HG03025 (cell line): Measurements from ENCODE around the gene MLXIPL.
"Not testable (repeated sequence)": the region's sequence is repeated elsewhere in the genome, so short reads cannot be mapped to it uniquely, and the experiment has no call there.

Source experiments
- ATAC-seq: cut with Tn5 transposase; IDR thresholded peaks from one replicate; pipeline ENCODE4 v1.9.1; 2021; ENCODE audit warnings: mild to moderate bottlenecking, moderate library complexity; ENCODE audit not compliant: unreplicated experiment, low FRiP score

Gene MLXIPL

DNA sequence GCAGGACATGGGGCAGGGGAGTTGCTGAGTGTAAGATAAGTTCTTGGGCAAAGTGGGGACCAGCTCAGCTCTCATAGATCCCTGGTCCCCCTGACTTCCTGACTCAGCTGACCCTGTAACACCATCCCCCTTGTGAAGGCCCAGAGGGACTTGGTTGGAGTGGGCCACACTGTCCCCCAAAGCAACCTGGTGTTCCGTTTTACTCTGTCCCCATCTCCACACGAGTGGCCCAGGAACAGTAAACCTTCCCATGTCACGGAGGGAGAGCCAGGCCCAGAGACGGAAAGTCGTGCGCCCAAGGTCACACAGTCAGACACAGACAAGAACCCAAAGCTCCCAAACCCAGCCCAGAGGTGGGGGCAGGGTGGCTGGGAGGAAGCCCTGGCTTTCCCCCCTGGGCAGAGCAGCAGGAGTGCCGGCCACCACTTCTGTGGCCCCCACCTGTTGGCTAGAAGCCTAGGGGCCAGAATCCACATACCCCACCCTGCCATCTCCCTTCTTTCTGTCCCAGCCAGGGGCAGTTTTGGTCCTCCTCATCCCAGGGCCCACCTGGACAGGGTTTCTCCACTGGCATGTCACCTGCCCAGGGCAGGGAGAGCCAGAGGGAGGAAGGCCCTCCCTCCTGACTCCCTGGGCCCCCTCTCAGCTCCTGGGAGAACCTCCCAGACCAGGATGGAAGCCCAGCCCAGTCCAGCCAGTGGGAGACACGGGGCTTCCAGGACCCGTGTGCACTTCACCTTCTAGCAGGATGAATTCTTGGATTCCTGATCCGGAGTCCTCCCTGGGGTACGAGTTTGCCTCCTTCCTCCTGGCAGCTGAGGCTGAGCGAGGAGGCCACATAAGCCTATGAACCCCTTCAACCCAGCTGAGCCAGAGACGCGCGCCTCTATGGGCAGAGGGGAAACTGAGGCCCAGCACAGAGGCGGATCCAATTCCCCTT, 22.7 kb upstream of the MLXIPL start:
- ATAC-seq, result no peak

DNA sequence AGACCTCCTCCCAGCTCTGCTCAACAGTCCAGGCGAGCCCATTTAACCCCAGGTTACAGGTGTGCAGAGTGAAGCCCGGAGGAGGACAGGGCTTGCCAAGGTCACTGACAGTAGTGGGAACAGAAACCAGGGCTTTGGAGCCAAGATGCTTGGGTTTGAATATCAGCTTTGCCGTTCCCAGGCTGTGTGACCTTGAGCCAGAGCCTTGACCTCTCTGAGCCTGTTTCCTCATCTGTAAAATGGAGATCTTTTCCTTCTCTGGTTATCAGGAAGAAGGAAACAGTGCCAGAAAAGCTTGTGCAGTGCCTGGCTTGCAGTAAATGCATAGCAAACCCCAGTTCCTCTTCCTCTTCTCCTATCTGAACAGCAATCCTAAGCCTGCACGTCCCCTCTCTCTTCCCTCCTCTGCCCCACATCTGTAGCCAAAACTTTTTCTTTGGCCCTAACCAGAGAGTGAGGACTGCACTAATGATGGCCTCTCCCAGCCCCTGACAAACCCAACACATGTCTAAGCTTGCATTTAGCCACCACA, 21.4 kb upstream of the MLXIPL start:
- ATAC-seq, result no peak

DNA sequence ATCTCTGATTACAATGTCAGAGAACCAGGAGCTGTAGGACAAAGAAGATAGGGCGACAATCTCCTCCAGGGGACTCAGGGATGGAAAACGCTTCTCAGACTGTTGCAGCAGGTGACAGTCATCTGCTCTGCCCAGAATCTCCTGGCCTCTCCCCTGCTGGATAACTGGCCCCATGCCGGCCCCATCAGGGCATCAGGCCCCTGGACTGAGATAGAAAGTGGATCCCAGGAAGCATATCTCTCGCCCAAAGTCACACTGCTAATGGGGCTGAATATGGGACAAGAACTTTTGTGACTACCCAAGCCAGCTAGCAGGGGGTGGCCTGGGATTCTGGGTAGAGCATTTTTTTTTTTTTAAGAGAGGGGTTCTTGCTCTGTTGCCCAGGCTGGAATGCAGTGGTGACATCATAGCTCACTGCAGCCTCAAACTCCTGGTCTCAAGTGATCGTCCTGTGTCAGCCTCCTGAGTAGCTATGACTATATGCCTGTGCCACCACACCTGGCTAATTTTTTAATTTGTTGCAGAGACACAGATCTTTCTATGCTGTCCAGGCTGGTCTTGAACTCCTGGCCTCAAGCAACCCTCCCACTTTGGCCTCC, 20.5 kb upstream of the MLXIPL start:
- ATAC-seq, result no peak

DNA sequence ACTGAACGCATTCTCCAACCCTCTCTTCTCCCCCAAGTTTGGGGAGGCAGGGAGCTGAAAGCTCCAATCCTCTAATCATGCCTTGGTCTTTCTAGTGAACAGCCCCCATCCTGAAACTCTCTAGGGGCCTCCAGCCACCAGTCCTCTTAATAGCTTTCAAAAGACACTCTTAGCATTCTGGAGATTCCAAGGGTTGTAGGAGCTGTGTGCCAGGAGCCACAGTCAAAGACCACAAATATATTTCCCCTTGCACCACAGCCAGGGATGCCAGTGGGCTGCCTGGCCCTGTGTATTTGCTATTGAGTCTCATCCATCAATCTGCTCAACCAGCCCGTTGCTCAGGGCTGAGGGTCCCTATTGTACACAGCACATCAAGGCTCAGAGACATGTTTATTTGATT, 18.5 kb upstream of the MLXIPL start:
- ATAC-seq, result no peak

DNA sequence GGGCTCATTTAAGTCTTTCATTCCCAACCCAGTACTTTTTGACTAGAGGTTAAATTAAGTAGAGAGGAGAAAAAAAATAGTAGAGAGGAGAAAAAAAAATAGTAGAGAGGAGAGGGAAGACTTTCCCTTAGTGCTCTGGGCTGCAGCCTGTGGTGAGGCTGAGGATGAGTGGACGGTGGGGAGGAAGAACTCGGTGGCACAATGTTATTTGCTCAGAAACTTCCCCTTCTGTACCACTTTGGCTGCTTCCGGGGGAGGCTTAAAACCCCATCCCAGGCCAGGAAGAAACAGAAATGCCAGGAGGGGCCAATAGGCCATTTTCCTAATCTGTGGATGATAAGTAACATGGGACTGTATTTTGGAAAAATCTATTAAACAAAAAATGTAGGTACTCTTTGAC, 14.6 kb upstream of the MLXIPL start:
- ATAC-seq, result no peak

DNA sequence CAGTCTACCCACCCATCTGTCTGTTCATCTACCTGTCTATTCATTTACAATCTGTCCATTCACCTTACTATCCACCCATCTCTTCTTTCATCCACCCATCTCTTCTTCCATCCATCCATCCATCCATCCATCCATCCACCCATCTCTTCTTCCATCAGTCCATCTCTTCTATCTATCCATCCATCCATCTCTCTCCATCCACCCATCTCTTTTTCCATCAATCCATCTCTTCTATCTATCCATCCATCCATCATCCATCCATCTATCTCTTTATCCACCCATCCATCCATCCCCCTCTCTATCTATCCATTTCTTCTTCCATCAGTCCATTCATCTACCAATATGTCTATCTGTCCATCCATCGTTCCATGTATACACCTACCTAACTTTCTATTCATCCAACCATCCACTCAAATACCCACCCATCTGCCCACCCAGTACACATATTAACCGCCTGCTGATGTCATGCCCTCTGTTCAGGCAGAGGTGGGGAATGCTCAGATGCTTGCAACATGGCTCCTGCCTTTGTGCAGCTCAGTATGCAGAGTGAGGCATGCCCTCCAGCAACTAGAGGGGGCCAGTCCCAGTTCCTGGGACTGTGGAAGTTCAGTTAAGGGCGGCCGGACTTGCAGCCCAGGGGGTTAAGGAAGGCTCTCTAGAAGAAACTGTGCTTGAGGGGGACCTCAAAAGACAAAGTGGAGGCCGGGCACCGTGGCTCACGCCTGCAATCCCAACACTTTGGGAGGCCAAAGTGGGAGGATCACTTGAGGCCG, 11.3 kb upstream of the MLXIPL start:
- ATAC-seq, result no peak

DNA sequence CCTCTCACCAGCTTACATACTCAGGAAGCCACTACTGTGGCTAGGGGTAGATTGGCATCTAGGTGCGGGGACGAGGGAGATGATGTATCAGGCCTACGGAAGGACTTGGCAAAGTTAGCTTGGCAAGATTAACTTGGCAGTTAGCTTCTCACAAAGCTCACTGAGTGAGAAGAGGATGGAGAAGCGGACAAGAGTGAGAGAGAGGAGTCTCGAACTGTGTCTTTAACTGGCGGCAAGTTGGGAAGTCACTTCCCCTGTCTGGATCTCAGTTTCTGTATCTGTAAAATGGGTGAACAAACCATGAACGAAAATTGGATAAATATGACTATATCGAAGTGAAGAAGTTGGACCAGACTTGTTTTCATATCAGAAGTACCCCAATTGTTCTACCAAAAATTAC, 9.5 kb upstream of the MLXIPL start:
- no peak for ATAC-seq

DNA sequence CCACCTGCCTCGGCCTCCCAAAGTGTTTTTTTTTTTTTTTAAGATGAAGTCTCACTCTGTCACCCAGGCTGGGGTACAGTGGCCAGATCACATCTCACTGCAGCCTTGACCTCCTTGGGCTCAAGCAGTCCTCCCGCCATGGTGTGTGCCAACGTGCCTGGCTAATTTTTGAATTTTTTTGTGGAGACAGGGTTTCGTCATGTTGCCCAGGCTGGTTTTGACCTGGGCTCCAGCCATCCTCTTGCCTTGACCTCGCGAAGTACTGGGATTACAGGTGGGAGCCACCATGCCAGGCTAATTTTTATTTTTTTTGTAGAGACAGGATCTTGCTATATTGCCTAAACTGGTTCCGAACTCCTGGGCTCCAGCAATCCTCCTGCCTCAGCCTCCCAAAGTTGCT, 9.0 kb upstream of the MLXIPL start:
- no peak for ATAC-seq

DNA sequence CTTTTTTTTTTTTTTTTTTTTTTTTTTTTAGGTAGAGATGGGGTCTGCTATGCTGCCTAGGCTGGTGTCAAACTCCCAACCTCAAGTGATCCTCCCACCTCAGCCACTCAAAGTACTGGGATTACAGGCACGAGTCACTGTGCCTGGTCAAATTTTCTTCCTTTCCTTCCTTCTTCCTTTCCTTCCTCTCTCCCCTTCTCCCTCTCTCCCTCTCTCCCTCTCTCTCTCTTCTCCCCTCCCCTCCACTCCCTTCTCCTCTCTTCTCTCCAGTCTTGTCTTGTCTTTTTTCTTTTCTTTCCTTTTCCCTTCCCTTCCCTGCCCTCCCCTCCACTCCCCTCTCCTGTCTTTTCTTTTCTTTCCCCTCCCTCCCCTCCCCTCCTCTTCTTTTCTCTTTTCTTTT, 7.2 kb upstream of the MLXIPL start:
- no peak for ATAC-seq

DNA sequence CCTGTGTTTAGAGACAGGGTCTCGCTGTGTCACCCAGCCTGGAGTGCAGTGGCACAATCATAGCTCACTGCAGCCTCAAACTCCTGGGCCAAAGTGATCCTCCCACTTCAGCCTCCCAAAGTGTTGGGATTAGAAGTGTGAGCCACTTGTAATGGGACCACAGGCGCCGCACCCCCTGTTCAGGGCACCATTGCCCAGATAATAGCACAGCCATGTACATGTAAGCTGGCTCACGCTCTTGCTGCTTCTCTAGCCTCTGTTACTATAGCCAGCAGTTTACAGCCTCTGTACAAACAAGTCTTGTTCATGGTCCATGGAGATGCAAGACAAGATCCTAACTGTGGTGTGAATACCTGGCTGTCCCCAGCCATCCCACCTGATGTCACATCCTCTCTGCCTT, 4.2 kb upstream of the MLXIPL start:
- ATAC-seq, result no peak

DNA sequence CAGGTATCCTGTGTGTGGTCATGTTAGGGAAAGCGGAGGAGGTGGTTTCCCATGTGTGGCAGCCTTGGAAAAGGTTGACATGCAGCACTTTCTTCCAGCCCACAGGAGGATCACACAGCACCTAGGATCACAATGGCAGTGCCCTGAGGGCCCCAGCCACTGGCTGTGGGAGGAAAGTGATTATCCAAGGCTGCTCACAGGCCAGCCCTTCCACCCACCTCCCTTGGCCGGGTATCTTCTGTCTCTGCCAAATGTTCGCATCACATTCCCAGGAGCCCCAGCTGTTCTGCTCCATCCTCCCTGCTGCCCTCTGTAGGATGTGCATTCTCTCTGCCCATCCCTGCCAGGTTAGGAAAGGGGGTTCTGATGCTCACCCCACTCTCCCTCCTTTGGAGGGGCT, 2.5 kb upstream of the MLXIPL start:
- ATAC-seq, result no peak

DNA sequence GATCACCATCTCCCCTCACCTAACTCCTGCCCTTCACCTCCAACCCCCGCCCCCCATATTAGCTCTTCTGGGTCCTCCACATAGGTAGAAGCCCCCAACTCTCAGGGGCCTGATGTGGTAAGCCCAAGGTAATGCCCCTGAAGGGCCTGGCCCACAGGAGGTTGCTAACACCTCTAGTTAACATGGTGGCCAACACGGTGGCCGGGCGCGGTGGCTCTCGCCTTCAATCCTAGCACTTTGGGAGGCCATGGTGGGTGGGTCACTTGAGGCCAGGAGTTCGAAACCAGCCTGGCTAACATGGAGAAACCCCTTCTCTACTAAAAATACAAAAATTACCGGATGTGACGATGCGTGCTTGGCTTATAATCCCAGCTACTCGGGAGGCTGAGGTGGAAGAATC, 954 bp upstream of the MLXIPL start:
- no peak for ATAC-seq

DNA sequence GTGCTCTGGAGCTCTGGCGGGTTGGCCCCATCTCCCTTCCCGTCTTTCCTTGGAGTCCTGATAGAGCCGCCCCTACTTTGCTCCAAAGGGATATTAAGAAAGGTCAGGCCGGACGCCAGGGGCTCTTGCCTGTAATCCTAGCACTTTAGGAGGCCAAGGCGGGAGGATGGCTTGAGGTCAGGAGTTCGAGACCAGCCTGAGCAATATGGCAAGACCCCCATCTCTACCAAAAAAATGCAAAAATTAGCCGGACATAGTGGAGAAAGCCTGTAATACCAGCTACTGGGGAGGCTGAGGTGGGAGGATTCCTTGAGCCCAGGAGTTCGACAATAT, 313 bp upstream of the MLXIPL start:
- ATAC-seq, result no peak

DNA sequence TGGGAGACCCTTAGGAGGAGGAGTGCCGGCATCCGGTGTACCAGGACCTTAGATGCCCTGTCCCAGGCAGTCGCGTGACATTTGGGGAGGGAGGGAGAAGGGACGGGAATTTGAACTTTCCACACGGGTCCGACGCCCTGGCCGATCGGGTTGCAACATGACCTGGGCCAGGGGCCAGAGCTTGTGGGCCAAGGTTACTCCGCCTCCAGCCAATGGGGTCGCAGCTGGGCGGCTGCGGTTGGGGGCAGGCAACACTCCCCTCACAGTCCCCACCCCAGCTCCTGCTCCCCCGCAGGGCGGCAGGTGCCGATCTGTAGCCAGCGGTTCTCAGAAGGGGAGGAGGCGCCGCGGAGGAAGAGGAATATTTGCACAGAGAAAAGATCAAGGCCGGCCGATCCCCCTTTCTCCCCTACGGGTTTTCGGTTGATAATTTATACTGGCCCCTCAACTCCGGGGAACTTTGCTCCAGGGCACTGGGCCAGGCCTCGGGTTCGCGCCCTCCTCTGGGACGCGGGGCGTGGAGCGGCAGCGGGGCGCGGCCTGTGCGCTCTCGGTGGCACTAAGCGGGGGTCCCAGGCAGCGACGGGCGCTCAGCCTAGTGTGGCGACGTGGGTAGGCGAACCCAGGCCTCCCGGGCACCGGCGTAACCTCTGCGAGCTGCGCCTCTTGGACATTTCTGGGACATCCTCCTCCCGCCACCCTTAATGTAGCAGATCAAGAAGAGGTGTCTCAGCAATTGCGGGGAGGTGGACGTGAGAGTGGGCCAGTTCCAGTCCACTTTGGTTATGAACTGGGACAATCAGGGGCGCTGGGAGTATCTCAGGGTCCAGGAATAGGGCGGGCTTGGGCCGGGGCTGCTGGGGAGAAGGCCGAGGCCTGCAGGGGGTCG, 1.2 kb downstream of the MLXIPL start:
- no peak for ATAC-seq

DNA sequence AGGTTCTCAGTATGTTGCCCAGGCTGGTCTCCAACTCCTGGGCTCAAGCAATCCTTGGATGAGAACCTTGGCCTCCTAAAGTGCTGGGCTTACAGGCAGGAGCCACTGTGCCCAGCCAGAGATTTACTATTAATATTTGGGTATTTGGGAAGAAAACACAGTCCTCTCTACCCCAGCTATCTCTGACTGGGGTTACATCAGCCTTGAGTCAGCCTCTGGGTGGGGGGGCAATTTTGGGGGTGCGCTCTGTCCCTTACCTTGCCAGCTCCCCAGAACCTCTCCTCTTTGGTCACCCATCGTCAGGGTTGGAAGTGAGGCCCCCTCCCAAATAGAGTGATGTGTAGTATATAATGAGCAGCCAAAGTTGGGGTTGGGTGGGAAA, 1.8 kb downstream of the MLXIPL start:
- no peak for ATAC-seq

DNA sequence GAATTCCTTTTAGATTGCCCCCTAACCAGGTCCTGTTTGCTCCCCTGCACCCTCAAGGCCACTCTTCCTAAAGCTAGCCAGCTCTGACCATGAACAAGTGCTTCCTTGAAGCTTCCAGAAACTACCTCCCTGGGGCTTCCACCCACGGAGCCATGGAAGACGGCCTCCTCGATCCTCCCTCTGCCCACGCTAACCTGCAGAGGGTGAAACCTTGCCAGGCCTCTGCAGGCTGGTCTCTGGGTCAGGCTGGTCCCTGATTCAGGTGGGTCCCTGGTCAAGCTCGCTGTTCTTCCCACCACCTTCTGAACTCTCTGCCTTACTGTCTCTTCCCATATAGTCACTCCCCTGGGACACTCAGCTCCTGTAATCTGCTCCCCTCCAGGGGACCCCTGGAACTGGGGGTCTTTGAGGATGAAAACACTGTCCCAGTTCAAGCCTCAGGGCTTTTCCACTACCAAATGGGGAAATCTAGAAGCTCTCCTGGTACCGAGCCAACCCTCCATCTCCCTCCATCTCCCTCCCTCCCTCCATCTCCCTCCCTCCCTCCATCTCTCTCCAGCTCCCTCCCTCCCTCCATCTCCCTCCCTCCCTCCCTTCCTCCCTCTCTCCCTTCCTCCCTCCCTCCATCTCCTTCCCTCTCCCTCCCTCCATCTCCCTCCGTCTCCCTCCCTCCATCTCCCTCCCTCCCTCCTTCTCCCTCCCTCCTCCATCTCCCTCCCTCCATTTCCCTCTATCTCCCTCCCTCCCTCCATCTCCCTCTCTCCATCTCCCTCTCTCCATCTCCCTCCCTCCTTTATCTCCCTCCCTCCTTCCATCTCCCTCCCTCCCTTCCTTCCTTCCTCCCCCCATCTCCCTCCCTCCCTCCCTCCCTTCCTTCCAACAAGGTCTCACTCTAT, 2.9 kb downstream of the MLXIPL start:
- ATAC-seq, result no peak

DNA sequence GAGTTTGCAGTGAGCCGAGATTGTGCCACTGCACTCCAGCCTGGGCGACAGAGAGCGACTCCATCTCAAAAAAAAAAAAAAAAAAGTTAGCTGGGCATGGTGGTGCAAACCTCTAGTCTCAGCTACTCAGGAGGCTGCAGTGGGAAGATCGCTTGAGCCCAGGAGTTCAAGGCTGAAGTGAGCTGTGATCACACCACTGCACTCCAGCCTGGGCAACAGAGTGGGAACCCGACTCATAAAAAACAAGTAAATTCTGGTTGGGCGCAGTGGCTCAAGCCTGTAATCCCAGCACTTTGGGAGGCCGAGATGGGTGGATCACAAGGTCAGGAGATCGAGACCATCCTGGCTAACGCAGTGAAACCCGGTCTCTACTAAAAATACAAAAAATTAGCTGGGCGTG, 4.9 kb downstream of the MLXIPL start:
- ATAC-seq, result not testable (repeated sequence)

DNA sequence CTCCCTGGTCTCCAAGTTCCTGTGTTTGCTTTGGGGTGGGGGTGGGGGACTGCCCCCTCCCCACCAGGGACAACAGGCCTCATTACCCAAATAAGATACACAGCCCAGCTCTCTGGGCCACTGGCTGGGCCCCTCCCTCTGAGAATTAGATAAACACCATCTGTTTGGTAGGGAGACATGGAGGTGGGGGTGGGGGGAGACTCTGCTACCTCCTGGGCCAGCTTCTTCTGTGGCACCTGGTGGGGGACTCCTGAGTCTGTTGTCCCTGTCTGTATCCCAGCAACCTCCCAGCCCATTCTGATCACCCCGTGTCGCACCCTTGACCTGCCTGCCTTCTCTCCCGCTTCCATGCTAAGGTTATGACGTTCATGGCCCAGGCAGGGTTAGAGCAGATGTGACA, 5.8 kb downstream of the MLXIPL start:
- no peak for ATAC-seq

DNA sequence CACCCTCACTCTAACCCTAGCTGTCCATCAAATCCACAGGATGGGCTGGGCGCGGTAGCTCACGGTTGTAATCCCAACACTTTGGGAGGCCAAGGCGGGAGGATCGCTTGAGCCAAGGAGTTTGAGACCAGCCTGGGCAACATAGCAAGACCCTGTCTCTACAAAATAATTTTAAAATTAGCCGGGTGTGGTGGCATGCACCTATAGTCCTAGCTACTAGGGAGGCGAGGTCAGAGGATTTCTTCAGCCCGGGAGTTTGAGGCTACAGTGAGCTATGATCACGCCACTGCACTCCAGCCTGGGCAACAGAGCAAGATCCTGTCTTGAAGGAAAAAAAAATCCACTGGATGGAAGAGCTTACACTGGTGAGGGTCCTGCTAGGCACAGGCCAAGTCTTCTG, 6.8 kb downstream of the MLXIPL start:
- not testable (repeated sequence) for ATAC-seq
